ENCODE measurements around the gene LRBA. TPM values are rescaled to one million over a fixed set of nuclear protein-coding genes. Genes with fewer than 3 reads are reported as not detected.

Gene LRBA
- total and polyA plus RNA-seq, 9 of the 15 experiments (the other 6 are each of a cell fraction or from before 2014, with no cell fraction given): 24.2 to 88.7 (median 59.7) TPM

DNA sequence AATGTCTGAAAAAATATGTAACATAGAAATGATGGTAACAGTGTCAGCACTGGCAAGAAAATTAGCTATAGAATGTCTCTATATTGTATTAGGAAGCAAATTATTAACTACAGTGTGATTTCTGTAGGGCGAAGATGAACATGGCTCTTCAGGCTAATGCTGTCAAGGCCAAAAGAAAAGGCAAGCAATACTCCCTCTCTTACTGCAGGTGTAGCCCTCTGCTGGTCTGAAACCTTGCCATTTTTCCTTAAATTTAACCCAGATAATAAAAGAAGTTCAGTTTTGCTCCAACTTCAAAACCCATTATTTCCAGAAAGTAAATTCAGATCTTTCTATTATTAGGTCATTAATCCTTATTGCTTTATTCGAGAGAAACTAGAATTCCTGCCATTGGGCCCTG, 215.9 kb downstream of the LRBA start:
- BruUV-seq (replicated peaks): no TSS peak
- Histone ChIP-seq H4K20me1 (replicated peaks; ENCODE audit: control insufficient read depth, insufficient read depth, low read length) (no peaks in the 10 kb centered on the region), H3K9ac (ENCODE audit: insufficient read depth in 1 of 2, low read depth in 2 of 2, low read length in 2 of 2) (no peak overlapping the region), H3K36me3 (ENCODE audit: control insufficient read depth, insufficient read depth, low read length) (peaks cover 7% of the 10 kb centered on the region), H3K79me2 (ENCODE audit: control insufficient read depth, insufficient read depth, low read length) (no peaks in the 10 kb centered on the region), H3K27me3 (ENCODE audit: control insufficient read depth in 2 of 2, insufficient read depth in 2 of 2, low read length in 2 of 2) (no peaks in the 10 kb centered on the region), H2AFZ (ENCODE audit: low read depth, low read length) (no peak overlapping the region), H3K27ac (ENCODE audit: extremely low read depth, low read depth, low read length) (no peak overlapping the region), H3K9me3 (replicated peaks; ENCODE audit: control insufficient read depth, insufficient read depth, low read depth, low read length) (no peaks in the 10 kb centered on the region), H3K4me3 (no peak overlapping the region), H3K4me2 (ENCODE audit: insufficient read depth, low read length) (no peak overlapping the region), H3K4me1 (replicated peaks in 1 of 2; ENCODE audit: control insufficient read depth in 2 of 2, insufficient read depth in 2 of 2, low read length in 2 of 2) (no peaks in the 10 kb centered on the region), H3K9me1 (ENCODE audit: control insufficient read depth, insufficient read depth, low read length) (no peaks in the 10 kb centered on the region)
- intact Hi-C loops (cut with micrococcal nuclease) (no loop called here), in situ Hi-C loops (cut with MboI) (no loop called here)
- FAIRE-seq: peak; percentile 77
- 76% methylated on average over 2 of the region's 2 CpGs for WGBS (ENCODE audit: insufficient coverage, low coverage, missing lambda C conversion rate)
- POLR2A ChIA-PET: interaction anchor here (1.2 kb wide), 1 partner anchor 11 kb away, joined by 3 read pairs; no protein-coding TSS in a partner anchor
- peak; percentile 69 for ATAC-seq
- peak in 1 of 4 experiments; percentile 12 for DNase-seq (ENCODE audit: extremely low read depth in 1 of 4, low spot score in 3 of 4)
- CTCF ChIA-PET (ENCODE audit: low intra/inter-chr PET ratio): interaction anchor here (1.1 kb wide), 1 partner anchor 502 kb away, joined by 3 read pairs; no protein-coding TSS in a partner anchor
- no peak for TF ChIP-seq SRSF3 (IDR thresholded peaks at IDR 0.05; ENCODE audit: insufficient read depth, low read length)
- TF ChIP-seq HCFC1 (IDR thresholded peaks at IDR 0.05; ENCODE audit: low read depth, low read length): no peak
- no peak for TF ChIP-seq NCOA6 (IDR thresholded peaks at IDR 0.05)
- peak in 1 of 2 experiments; percentile 26; a peak in 1 of 4 replicates for TF ChIP-seq RAD21 (CRISPR knock-in tag; conservative IDR thresholded peaks at IDR 0.05 in 1 of 2, IDR thresholded peaks at IDR 0.05 in 1 of 2)
- no peak for TF ChIP-seq BRF2 (IDR thresholded peaks at IDR 0.05; ENCODE audit: borderline replicate concordance, insufficient read depth, insufficient read length)
- TF ChIP-seq CTCF (IDR thresholded peaks at IDR 0.05 in 2 of 3, conservative IDR thresholded peaks at IDR 0.05 in 1 of 3; ENCODE audit: insufficient read depth in 2 of 3, low read depth in 1 of 3, low read length in 3 of 3): peak in 2 of 3 experiments; percentile 16 to 38; a peak in 2 of 6 replicates
- TF ChIP-seq ILF3 (IDR thresholded peaks at IDR 0.05; ENCODE audit: borderline replicate concordance): no peak
- TF ChIP-seq KAT7 (CRISPR knock-in tag; IDR thresholded peaks at IDR 0.05; ENCODE audit: borderline replicate concordance): no peak
- TF ChIP-seq KLF13 (tag; IDR thresholded peaks at IDR 0.05; ENCODE audit: borderline replicate concordance, low read depth): no peak
- no peak for TF ChIP-seq CBFA2T3 (IDR thresholded peaks at IDR 0.05)
- no peak for TF ChIP-seq ZBTB49 (CRISPR knock-in tag; IDR thresholded peaks at IDR 0.05; ENCODE audit: borderline replicate concordance)
- no peak for TF ChIP-seq MTA3 (IDR thresholded peaks at IDR 0.05; ENCODE audit: borderline replicate concordance)
- TF ChIP-seq PHTF2 (CRISPR knock-in tag; IDR thresholded peaks at IDR 0.05): no peak
- TF ChIP-seq SMC3 (conservative IDR thresholded peaks at IDR 0.05; ENCODE audit: insufficient read depth, low read depth, low read length): 0 out of 2 replicates have a peak, but pooled peaks have one; percentile 5
- no peak for TF ChIP-seq NFIC (IDR thresholded peaks at IDR 0.05)
- TF ChIP-seq, protein P1, sequence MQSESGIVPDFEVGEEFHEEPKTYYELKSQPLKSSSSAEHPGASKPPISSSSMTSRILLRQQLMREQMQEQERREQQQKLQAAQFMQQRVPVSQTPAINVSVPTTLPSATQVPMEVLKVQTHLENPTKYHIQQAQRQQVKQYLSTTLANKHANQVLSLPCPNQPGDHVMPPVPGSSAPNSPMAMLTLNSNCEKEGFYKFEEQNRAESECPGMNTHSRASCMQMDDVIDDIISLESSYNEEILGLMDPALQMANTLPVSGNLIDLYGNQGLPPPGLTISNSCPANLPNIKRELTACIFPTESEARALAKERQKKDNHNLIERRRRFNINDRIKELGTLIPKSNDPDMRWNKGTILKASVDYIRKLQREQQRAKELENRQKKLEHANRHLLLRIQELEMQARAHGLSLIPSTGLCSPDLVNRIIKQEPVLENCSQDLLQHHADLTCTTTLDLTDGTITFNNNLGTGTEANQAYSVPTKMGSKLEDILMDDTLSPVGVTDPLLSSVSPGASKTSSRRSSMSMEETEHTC (IDR thresholded peaks at IDR 0.05): no peak

Data from K562 (cell line).